Glutamatergic neuron (in vitro differentiated cells): ENCODE measurements around the gene INO80D. TPM values are rescaled to one million over a fixed set of nuclear protein-coding genes. Genes with fewer than 3 reads are reported as not detected.

Source experiments
- DNase-seq: peaks from one replicate; pipeline ENCODE4 v3.0.0; 2022
- H3K27ac Mint-ChIP-seq: one replicate; pipeline ENCODE4 v1.8.0; 2020; ENCODE audit warnings: mild to moderate bottlenecking, mixed read lengths, inconsistent platforms; ENCODE audit not compliant: unreplicated experiment
- H3K27me3 Mint-ChIP-seq: one replicate; pipeline ENCODE4 v1.8.0; 2020; ENCODE audit warnings: mild to moderate bottlenecking, moderate library complexity, mixed read lengths, inconsistent platforms; ENCODE audit not compliant: unreplicated experiment
- H3K36me3 Mint-ChIP-seq: one replicate; pipeline ENCODE4 v1.8.0; 2020; ENCODE audit warnings: mild to moderate bottlenecking, mixed read lengths, inconsistent platforms; ENCODE audit not compliant: unreplicated experiment
- H3K4me1 Mint-ChIP-seq: one replicate; pipeline ENCODE4 v1.8.0; 2020; ENCODE audit warnings: mild to moderate bottlenecking, low read depth, mixed read lengths, inconsistent platforms; ENCODE audit not compliant: unreplicated experiment
- H3K4me3 Mint-ChIP-seq: one replicate; pipeline ENCODE4 v1.8.0; 2020; ENCODE audit warnings: mild to moderate bottlenecking, mixed read lengths, inconsistent platforms; ENCODE audit not compliant: unreplicated experiment
- H3K9me3 Mint-ChIP-seq: one replicate; pipeline ENCODE4 v1.8.0; 2020; ENCODE audit warnings: mild to moderate bottlenecking, moderate library complexity, mixed read lengths, inconsistent platforms; ENCODE audit not compliant: unreplicated experiment
- CTCF ChIP-seq: fragments of 200-600 bp; sonication (generic); IDR thresholded peaks from one replicate; pipeline ENCODE4 v1.5.0; 2021; ENCODE audit not compliant: partially characterized antibody, unreplicated experiment
- total RNA-seq: library from RNA; stranded (reverse); fragmentation: NEBNext Ultra II Directional; extraction: Animal tissue kit (Norgen Biotek cat#: 25700); gene quantifications from one replicate; pipeline ENCODE4 v1.2.1, GENCODE V29; 2021; ENCODE audit not compliant: unreplicated experiment

The INO80D gene
- total RNA-seq, 1 donor from 2014 or later = 25.0 TPM

GRCh38 chr2:206075113-206075512 is 10.9 kb downstream of the INO80D start:
- H3K4me3 Mint-ChIP-seq = no peak overlapping the region
- H3K27ac Mint-ChIP-seq = no peak overlapping the region
- TF ChIP-seq CTCF = no peak
- no peaks in the 10 kb centered on the region for H3K36me3 Mint-ChIP-seq
- H3K9me3 Mint-ChIP-seq = no peaks in the 10 kb centered on the region
- H3K27me3 Mint-ChIP-seq = peaks cover 4% of the 10 kb centered on the region
- peaks cover 5% of the 10 kb centered on the region for H3K4me1 Mint-ChIP-seq
- no peak for DNase-seq

- Mint-ChIP-seq H3K27ac (peak overlapping the region; percentile 48), H3K4me3 (no peak overlapping the region)
- no peak for TF ChIP-seq CTCF
Measured at GRCh38 chr2:206071807-206072206, 14.2 kb downstream of the INO80D start.

DNA sequence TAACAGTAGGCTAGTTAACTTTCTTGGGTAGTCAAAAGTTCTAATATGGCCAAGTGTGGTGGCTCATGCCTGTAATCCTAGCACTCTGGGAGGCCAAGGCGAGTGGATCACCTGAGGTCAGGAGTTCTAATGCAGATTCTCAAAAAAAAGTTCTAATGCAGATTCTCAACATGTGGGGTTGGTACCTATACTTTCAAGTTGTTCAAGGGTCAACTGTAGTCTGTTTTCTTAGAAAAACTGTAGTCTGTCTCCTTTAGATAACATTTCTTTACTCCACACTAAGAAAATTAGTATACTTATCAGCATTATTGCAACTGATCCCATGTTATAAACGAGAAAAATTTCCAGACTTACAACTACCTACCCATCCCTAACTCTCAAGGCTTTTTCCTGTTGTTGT is 16.6 kb downstream of the INO80D start:
- no peak overlapping the region for H3K4me3 Mint-ChIP-seq
- no peak for TF ChIP-seq CTCF
- peaks cover 6% of the 10 kb centered on the region for H3K27me3 Mint-ChIP-seq
- DNase-seq = no peak
- H3K9me3 Mint-ChIP-seq = no peaks in the 10 kb centered on the region
- peaks cover 2% of the 10 kb centered on the region for H3K4me1 Mint-ChIP-seq
- no peaks in the 10 kb centered on the region for H3K36me3 Mint-ChIP-seq
- H3K27ac Mint-ChIP-seq = no peak overlapping the region

More at GRCh38 chr2:206071807-206072206, 14.2 kb downstream of the INO80D start:
- H3K9me3 Mint-ChIP-seq = no peaks in the 10 kb centered on the region
- no peaks in the 10 kb centered on the region for H3K36me3 Mint-ChIP-seq
- H3K27me3 Mint-ChIP-seq = peaks cover 6% of the 10 kb centered on the region
- peaks cover 2% of the 10 kb centered on the region for H3K4me1 Mint-ChIP-seq
- no peak for DNase-seq

DNA sequence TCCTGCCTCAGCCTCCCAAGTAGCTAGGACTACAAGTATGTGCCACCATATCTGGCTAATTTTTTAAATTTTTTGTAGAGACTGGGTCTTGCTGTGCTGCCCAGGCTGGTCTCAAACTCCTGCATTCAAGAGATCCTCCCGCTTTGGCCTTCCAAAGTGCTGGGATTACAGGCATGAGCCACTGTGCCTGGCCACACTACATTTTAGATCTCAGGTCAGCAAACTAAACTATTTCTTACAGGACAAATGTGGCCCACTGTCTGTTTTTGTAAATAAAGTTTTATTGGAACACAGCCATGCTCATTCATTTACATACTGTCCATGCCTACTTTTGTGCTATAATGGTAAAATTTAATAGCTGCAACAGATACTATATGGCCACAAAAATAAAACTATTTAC is 17.8 kb downstream of the INO80D start:
- H3K4me1 Mint-ChIP-seq = peaks cover 2% of the 10 kb centered on the region
- no peak for DNase-seq
- H3K27ac Mint-ChIP-seq = no peak overlapping the region
- H3K36me3 Mint-ChIP-seq = no peaks in the 10 kb centered on the region
- peaks cover 6% of the 10 kb centered on the region for H3K27me3 Mint-ChIP-seq
- H3K4me3 Mint-ChIP-seq = no peak overlapping the region
- no peak for TF ChIP-seq CTCF
- H3K9me3 Mint-ChIP-seq = no peaks in the 10 kb centered on the region

DNA sequence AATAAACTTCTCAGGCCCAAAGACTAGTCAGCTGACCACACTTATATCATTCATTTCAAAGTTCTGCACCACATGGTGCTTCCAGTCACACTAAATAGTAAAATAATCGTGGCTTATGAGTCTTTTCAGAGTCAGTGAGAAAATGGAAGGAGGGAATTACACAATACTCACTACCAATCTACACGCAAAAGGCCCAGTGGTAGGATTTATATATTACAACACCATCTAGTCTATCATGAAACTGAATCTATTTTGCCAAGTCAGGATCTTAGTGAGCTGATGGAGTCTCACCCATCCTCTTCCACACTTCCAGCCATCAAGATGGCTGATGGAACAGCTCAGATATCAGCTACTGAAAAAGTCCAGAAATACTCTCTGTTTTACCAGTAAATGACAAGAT is 21.9 kb downstream of the INO80D start:
- no peak for DNase-seq
- H3K27me3 Mint-ChIP-seq = peaks cover 2% of the 10 kb centered on the region
- TF ChIP-seq CTCF = no peak
- no peak overlapping the region for H3K27ac Mint-ChIP-seq
- no peaks in the 10 kb centered on the region for H3K9me3 Mint-ChIP-seq
- H3K4me3 Mint-ChIP-seq = no peak overlapping the region
- H3K36me3 Mint-ChIP-seq = no peaks in the 10 kb centered on the region
- H3K4me1 Mint-ChIP-seq = no peaks in the 10 kb centered on the region
